LoVo (cell line): ENCODE results near the gene ARHGAP5.
A peak's percentile ranks its signal among the peaks of the same experiment; 100 is the strongest.

Experiments used
- DNase-seq: peaks from one replicate; pipeline ENCODE4 v3.0.0-alpha.2; 2016; ENCODE audit warnings: low spot score

Gene ARHGAP5

GRCh38 chr14:32183151-32184058 is 106.3 kb downstream of the ARHGAP5 start:
- DNase-seq, result no peak

- no peak for DNase-seq
Measured at GRCh38 chr14:32185097-32185496, 108.0 kb downstream of the ARHGAP5 start.

- no peak for DNase-seq
Measured at GRCh38 chr14:32186248-32186647, 109.1 kb downstream of the ARHGAP5 start.

- no peak for DNase-seq
Measured at GRCh38 chr14:32189811-32190210, 112.7 kb downstream of the ARHGAP5 start.

- DNase-seq, result no peak
Measured at GRCh38 chr14:32190673-32191072, 113.6 kb downstream of the ARHGAP5 start.

GRCh38 chr14:32192712-32193373 is 115.7 kb downstream of the ARHGAP5 start:
- DNase-seq, result no peak

- DNase-seq, result no peak
Measured at GRCh38 chr14:32193532-32193931, 116.4 kb downstream of the ARHGAP5 start.

- DNase-seq, result no peak
Measured at GRCh38 chr14:32195636-32196035, 118.5 kb downstream of the ARHGAP5 start.

GRCh38 chr14:32197919-32198318 is 120.8 kb downstream of the ARHGAP5 start:
- no peak for DNase-seq

GRCh38 chr14:32200368-32201192 is 123.5 kb downstream of the ARHGAP5 start:
- DNase-seq, result no peak

- DNase-seq, result peak; percentile 93
Measured at GRCh38 chr14:32201193-32201815, 124.2 kb downstream of the ARHGAP5 start.

GRCh38 chr14:32201816-32202490 is 124.8 kb downstream of the ARHGAP5 start, which contains the start of gene RNU6-7:
RNU6-7 (plus strand) TSS chr14:32202045.
- DNase-seq, result peak; percentile 72

- no peak for DNase-seq
Measured at GRCh38 chr14:32202491-32202997, 125.4 kb downstream of the ARHGAP5 start.

- DNase-seq, result peak; percentile 90
Measured at GRCh38 chr14:32202998-32203882, 126.1 kb downstream of the ARHGAP5 start, which contains the start of gene RNU6-8. RNU6-8 (minus strand) TSS chr14:32203269.

- no peak for DNase-seq
Measured at GRCh38 chr14:32203928-32204357, 126.8 kb downstream of the ARHGAP5 start.

GRCh38 chr14:32205554-32205953 is 128.4 kb downstream of the ARHGAP5 start:
- DNase-seq, result no peak

- no peak for DNase-seq
Measured at GRCh38 chr14:32205984-32206383, 128.9 kb downstream of the ARHGAP5 start.

- no peak for DNase-seq
Measured at GRCh38 chr14:32206552-32206951, 129.4 kb downstream of the ARHGAP5 start.

GRCh38 chr14:32208490-32208889 is 131.4 kb downstream of the ARHGAP5 start:
- DNase-seq, result no peak
